ENCODE measurements around the gene TMEM51.

Gene TMEM51

GRCh38 chr1:15262706-15263105 lies 109.2 kb downstream of the TMEM51 start:
- TF ChIP-seq CTCF (IDR thresholded peaks at IDR 0.05; ENCODE audit: insufficient read depth, low read length, poor library complexity, severe bottlenecking), result no peak
- no peaks in the 10 kb centered on the region for H3K27me3 ChIP-seq (replicated peaks; ENCODE audit: control insufficient read depth, insufficient read depth, low read length)
- H3K36me3 ChIP-seq (ENCODE audit: control insufficient read depth, insufficient read depth, low read length), result no peaks in the 10 kb centered on the region
- no peak for DNase-seq (ENCODE audit: extremely low read depth, insufficient read length)
- no peak overlapping the region for H3K4me3 ChIP-seq (replicated peaks; ENCODE audit: low read depth, low read length)

DNA sequence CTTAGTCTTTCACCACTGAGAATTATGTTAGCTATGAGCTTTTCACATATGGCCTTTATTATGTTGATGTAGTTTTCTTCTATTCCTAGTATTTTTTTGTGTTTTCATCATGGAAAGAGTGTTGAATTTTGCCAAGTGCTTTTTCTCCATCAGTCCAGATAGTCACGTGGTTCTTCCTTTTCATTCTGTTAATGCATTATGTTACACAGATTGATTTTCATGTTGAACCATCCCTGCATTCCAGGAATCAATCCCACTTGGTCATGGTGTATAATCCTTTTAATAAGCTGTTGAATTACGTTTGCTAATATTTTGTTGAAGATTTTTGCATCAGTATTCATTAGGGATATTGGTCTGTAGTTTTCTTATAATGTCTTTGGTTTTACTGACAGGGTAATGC lies 111.2 kb downstream of the TMEM51 start:
- no peak for DNase-seq (ENCODE audit: extremely low read depth, insufficient read length)
- no peaks in the 10 kb centered on the region for H3K36me3 ChIP-seq (ENCODE audit: control insufficient read depth, insufficient read depth, low read length)
- TF ChIP-seq CTCF (IDR thresholded peaks at IDR 0.05; ENCODE audit: insufficient read depth, low read length, poor library complexity, severe bottlenecking), result no peak
- H3K4me3 ChIP-seq (replicated peaks; ENCODE audit: low read depth, low read length), result no peak overlapping the region
- no peaks in the 10 kb centered on the region for H3K27me3 ChIP-seq (replicated peaks; ENCODE audit: control insufficient read depth, insufficient read depth, low read length)

All from GM06990 (cell line).